Measurements from ENCODE around the gene MACF1.

The MACF1 gene

GRCh38 chr1:39337067-39337466, 132.6 kb downstream of the MACF1 start:
- DNase-seq (ENCODE audit: extremely low read depth in 1 of 2, low read depth in 1 of 2): no peak

- no peak for DNase-seq (ENCODE audit: extremely low read depth in 1 of 2, low read depth in 1 of 2)
These were observed 138.3 kb downstream of the MACF1 start for GRCh38 chr1:39342776-39343175.

DNA sequence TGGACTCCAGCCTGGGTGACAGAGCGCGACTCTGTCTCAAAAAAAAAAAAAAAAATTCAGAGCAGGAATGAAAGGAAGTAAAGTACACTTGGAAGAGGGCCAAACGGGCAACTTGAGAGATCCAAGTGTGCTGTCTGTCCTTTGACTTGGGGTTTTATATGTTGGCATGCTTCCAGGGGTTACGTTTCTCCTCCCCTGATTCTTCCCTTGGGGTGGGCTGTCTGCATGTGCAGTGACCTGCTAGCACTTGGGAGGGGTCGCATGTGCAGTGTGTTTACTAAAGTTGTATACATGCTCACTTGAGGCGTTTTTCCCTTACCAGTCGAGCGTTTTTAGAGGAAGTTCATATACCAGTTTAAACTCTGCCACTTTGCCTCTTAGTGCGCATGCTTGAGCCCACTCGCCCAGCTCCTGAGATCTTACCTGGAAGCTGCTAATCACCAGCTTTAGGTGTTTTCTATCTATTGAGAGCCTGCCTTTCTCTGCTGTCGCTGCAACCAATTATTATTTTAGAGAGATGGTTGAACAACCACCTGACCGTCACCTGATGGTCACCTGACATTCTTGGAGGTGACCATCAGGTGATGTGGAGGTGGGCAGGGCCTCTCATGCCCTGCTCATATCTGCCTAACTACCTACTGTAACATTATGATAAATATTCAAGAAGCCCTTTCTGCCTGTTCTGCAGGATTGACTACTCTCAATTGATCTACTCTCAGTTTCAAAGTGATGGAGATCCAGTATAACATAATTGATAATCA, 140.1 kb downstream of the MACF1 start:
- no peak for DNase-seq (ENCODE audit: extremely low read depth in 1 of 2, low read depth in 1 of 2)

- no peak for DNase-seq (ENCODE audit: extremely low read depth in 1 of 2, low read depth in 1 of 2)
These were observed 142.4 kb downstream of the MACF1 start for GRCh38 chr1:39346872-39347271.

GRCh38 chr1:39348278-39348677, 143.8 kb downstream of the MACF1 start:
- no peak for DNase-seq (ENCODE audit: extremely low read depth in 1 of 2, low read depth in 1 of 2)

DNA sequence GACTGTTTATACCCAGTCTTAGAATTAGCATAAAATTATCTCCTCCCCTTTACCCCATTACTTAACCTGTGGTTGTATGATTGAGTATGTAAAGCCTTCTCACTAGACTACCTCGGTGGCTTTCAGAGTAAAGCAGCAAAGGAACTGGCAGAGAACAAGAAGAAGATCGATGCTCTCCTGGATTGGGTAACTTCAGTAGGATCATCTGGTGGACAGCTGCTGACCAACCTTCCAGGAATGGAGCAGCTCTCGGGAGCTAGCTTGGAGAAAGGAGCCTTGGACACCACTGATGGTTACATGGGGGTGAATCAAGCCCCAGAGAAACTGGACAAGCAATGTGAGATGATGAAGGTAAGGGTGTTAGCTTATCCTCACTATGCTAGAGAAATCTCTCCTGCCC, 148.4 kb downstream of the MACF1 start:
- no peak for DNase-seq (ENCODE audit: extremely low read depth in 1 of 2, low read depth in 1 of 2)

GRCh38 chr1:39354572-39354971, 150.1 kb downstream of the MACF1 start:
- DNase-seq (ENCODE audit: extremely low read depth in 1 of 2, low read depth in 1 of 2): no peak

DNA sequence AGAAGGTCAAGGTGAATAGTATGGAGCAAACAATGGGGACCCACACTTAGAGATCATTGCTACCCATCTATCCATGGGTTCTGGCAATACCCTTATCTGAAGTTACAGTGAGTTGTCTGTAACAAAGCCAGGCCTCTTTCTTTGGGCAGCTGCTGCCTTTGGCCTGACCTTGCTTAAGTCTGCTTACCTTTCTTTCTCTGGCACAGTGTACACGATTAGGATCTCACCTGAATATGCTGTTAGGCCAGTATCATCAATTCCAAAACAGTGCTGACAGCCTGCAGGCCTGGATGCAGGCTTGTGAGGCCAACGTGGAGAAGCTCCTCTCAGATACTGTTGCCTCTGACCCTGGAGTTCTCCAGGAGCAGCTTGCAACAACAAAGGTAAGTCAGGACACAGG, 154.0 kb downstream of the MACF1 start:
- DNase-seq (ENCODE audit: extremely low read depth in 1 of 2, low read depth in 1 of 2): no peak

DNA sequence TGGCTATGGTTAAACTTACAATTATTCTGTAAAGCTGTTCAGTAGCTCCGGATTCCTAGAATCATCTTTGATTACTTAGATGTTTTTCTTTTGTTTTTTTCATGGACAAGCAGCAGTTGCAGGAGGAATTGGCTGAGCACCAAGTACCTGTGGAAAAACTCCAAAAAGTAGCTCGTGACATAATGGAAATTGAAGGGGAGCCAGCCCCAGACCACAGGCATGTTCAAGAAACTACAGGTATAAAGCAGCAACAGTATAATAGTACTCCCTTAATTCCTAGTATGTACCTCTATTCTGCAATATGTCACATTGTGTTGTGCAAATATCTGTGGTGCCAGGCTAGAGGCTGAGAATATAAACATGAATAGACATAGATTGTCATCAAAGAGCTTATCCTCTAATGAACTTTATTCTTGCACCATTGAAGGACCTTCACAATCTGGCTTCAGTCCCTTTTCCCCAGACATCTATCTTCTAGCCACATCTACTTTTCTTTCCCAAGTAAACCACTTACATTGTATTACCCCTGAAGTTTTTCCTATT, 154.6 kb downstream of the MACF1 start:
- no peak for DNase-seq (ENCODE audit: extremely low read depth in 1 of 2, low read depth in 1 of 2)

GRCh38 chr1:39360731-39361130, 156.2 kb downstream of the MACF1 start:
- DNase-seq (ENCODE audit: extremely low read depth in 1 of 2, low read depth in 1 of 2): no peak

GRCh38 chr1:39361446-39361845, 157.0 kb downstream of the MACF1 start:
- no peak for DNase-seq (ENCODE audit: extremely low read depth in 1 of 2, low read depth in 1 of 2)

DNA sequence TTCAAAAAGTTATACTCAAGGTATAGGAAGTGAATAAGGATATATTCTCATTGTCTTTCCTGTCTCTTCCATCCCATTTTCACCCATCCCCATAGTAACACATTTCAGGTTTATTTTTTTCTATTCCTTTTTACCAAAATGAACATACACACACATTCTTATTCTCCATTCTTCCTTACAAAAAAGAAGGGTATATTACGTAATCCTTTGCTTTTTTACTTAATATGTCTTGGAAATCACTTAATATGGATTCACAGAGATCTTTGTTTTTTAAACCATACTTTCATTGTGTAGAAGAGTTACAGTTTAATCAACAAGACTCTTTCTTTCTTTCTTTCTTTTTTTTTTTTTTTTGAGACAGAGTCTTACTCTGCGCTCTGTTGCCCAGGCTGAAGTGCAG, 158.8 kb downstream of the MACF1 start:
- no peak for DNase-seq (ENCODE audit: extremely low read depth in 1 of 2, low read depth in 1 of 2)

GRCh38 chr1:39368045-39368444, 163.6 kb downstream of the MACF1 start:
- DNase-seq (ENCODE audit: extremely low read depth in 1 of 2, low read depth in 1 of 2): no peak

DNA sequence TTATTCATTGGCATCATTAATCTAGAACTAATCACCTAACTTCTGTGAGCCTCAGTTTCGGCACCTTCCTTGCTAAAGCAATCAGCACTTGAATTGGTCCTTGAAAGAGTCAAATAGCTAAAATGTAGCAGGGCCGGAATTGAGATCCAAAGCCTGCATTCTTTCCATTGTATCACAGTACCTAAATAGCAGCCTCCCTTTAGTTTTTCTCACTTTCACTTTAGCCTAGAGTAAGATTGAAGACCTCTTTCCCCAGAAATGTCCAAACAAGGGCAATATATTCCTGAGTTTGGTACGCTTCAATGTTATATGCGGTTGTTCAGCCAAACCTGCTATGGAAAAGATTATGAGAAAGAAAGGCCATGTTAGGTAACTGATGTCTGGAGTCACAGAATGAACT, 165.1 kb downstream of the MACF1 start:
- DNase-seq (ENCODE audit: extremely low read depth in 1 of 2, low read depth in 1 of 2): no peak

- DNase-seq (ENCODE audit: extremely low read depth in 1 of 2, low read depth in 1 of 2): no peak
These were observed 166.1 kb downstream of the MACF1 start for GRCh38 chr1:39370602-39371001.

DNA sequence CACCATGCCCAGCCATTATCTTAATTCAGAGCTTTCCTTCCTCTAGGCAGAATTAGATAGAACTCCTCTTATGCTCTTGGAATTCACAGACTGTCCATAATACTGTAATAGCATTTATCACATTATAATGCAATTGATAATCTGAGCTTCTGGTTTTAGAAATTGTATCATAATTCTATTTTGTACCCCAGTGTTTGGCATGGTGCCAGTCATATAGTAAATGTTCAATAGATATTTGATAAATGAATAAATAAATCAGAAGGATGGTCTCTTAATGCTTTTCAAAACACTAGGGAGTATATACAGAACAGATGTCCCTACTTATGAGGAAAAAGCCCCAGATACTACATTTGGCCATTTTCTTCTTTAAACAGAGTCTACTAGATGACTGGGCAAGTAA, 167.6 kb downstream of the MACF1 start:
- DNase-seq (ENCODE audit: extremely low read depth in 1 of 2, low read depth in 1 of 2): no peak

DNA sequence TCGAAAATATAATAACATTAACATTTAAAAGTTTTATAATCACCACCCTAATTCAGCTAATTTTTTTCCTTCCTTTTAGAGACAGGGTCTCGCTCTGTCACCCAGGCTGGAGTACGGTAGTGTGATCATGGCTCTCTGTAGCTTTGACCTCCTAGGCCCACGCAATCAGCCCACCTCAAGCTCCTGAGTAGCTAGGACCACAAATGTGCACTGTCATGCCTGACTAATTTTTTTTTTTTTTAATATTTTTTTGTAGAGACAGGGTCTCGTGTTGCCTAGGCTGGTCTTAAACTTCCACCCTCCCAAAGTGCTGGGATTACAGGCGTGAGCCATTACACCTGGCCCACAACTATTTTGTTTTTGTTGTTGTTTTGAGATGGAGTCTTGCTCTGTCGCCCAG, 172.2 kb downstream of the MACF1 start:
- no peak for DNase-seq (ENCODE audit: extremely low read depth in 1 of 2, low read depth in 1 of 2)

- DNase-seq (ENCODE audit: extremely low read depth in 1 of 2, low read depth in 1 of 2): no peak
These were observed 173.9 kb downstream of the MACF1 start for GRCh38 chr1:39378377-39378776.

DNA sequence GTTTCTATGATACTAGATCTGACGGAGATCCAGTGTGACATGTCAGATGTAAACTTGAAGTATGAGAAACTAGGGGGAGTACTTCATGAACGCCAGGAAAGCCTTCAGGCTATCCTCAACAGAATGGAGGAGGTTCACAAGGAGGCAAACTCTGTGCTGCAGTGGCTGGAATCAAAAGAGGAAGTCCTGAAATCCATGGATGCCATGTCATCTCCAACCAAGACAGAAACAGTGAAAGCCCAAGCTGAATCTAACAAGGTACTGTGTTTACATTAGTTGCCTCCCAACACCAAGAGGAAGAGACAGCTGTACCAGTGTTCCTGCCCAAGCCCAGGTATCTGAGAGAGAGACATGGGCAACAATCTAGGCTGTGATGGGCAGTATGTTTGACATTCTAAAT, 174.7 kb downstream of the MACF1 start:
- no peak for DNase-seq (ENCODE audit: extremely low read depth in 1 of 2, low read depth in 1 of 2)

DNA sequence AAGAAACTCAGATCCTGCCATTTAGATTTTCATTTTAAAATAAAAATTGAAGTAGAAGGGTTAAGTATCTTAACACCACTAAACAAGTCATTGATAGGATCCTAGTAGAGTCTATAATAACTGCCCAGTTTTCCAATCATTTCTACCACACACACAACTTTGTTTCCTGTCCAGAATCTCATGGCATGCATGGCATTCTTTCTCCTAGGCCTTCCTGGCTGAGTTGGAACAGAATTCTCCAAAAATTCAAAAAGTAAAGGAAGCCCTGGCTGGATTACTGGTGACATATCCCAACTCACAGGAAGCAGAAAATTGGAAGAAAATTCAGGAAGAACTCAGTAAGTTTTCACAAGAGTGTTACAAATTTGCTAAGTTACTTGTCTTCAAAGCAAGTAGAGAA, 175.5 kb downstream of the MACF1 start:
- no peak for DNase-seq (ENCODE audit: extremely low read depth in 1 of 2, low read depth in 1 of 2)

GRCh38 chr1:39381839-39382238, 177.3 kb downstream of the MACF1 start:
- DNase-seq (ENCODE audit: extremely low read depth in 1 of 2, low read depth in 1 of 2): no peak

DNA sequence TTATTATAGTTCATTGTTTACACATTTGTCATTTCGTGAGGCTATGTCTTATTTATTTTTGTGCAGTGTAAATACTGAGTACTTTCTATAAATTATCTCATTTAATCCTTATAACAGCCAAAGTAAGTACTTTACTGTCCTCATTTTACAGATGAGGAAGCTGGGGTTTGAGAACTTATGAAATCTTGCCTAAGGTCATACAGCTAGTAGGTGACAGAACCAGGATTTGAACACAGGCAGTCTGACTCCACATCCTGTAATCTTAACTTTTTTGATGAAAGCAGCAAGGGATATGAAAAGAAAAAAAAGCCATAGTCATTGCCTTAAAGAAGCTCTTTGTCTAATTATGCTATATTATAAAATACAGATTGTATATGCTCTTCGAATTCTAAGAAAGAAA, 179.8 kb downstream of the MACF1 start:
- no peak for DNase-seq (ENCODE audit: extremely low read depth in 1 of 2, low read depth in 1 of 2)
